Erythroblast (primary cell): ENCODE measurements around the gene FBXO46.

Source experiments
- GATA1 ChIP-seq: IDR thresholded peaks from 2 replicates; pipeline ENCODE4 v1.6.1; 2011; ENCODE audit warnings: low read depth, mild to moderate bottlenecking, control low read depth, low read length, moderate library complexity
- POLR2A ChIP-seq: IDR thresholded peaks from 2 replicates; pipeline ENCODE4 v1.6.1; 2011; ENCODE audit warnings: mild to moderate bottlenecking, low read length

DNA sequence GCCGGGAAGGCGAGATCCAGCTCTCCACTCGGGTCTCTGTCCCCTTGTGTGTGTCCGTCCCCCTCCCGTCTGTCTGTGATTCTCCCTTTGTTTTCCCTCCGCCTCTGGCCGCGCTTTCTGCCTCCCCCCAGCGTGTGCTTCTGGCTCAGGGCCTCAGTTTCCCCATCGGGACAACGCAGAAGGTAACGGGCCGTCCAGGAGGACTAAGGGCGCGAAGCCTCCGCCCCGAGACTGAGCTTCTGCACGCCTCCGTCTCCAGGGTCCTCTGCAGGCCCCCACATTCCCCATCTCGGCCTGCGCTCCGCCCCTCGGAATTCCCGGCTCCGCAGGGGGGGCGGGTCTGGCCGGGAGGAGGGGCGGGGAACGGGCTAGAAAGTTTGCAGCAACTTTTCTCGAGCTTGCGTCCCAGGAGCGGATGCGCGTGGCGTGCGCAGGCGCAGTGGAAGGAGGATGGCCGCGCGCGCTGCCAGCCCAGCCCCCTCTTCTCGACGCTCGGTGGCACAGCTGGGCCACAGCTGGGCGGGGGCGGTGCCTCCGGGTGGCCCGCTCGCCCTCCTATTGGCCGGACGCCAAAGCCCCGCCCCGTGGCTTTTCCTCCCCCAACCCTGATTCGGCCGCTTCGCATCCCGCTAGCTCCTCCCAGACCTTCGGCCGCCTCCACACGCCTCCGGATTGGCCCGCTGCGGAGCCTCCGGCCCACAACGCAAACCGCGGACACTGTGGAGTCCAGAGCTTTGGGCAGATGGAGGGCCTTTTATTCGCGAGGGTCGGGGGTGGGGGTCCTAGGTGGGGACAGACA lies 38.5 kb upstream of the FBXO46 start, which contains the start of gene SIX5:
- TF ChIP-seq POLR2A (peak; percentile 42), GATA1 (no peak)
